GM12878 (cell line): ENCODE data around the gene AP2A2. TPM values are rescaled to one million over a fixed set of nuclear protein-coding genes. Genes with fewer than 3 reads are reported as not detected.

Experiments used
- ATAC-seq: fragments of 200-7000 bp; cut with Tn5 transposase; 3 replicates; pipeline ENCODE4 v1.9.1; 2020; ENCODE audit warnings: mild to moderate bottlenecking, moderate library complexity
- BruUV-seq: library from RNA; stranded (reverse); fragments of 400-500 nt; replicated peaks from 2 replicates; lab custom pipeline; 2021; lab: Mats Ljungman, UMichigan
- CTCF ChIA-PET: fragments of 300-600 bp; sonication (Branson Sonifier 250); formaldehyde crosslinking; extraction: SDS; loops from one replicate; lab custom pipeline; 2021; ENCODE audit warnings: inconsistent platforms; lab: Yijun Ruan, JAX
- POLR2A ChIA-PET: fragments of 350-600 bp; formaldehyde crosslinking; extraction: SDS; loops from one replicate; lab custom pipeline; 2021; ENCODE audit warnings: inconsistent platforms; lab: Charles Lee
- RAD21 ChIA-PET: fragments of 300-600 bp; sonication (Branson Sonifier 250); formaldehyde crosslinking; loops from one replicate; lab custom pipeline; 2023; ENCODE audit warnings: antibody characterized with exemption; ENCODE audit not compliant: unreplicated experiment; lab: Charles Lee
- SMC1A ChIA-PET: fragments of 300-600 bp; sonication (Branson Sonifier 250); formaldehyde crosslinking; loops from one replicate; lab custom pipeline; 2023; ENCODE audit not compliant: unreplicated experiment, uncharacterized antibody; lab: Charles Lee
- DNase-seq: peaks from one replicate; pipeline ENCODE4 v3.0.0-alpha.2; 2011; ENCODE audit warnings: low read depth, low spot score
- FAIRE-seq: peaks from 3 replicates; lab custom pipeline; 2011; peaks lifted over from hg19 to GRCh38; lab: Jason Lieb, UNC
- H2AFZ ChIP-seq: 2 replicates; pipeline ENCODE4 v1.6.0; 2011; ENCODE audit warnings: low read depth, low read length, control low read depth; ENCODE audit not compliant: control insufficient read depth
- H3K27ac ChIP-seq: 2 replicates; pipeline ENCODE4 v1.5.1; 2011; ENCODE audit warnings: control low read depth; ENCODE audit not compliant: control insufficient read depth, insufficient read depth
- H3K27me3 ChIP-seq, 2 experiments: replicated peaks in 1 of 2; 2 replicates each; pipeline versions ENCODE4 v1.6.0 to v1.6.1; 2011; ENCODE audit warnings: low read length in 1 of 2; ENCODE audit not compliant: control insufficient read depth in 2 of 2, insufficient read depth in 2 of 2
- H3K36me3 ChIP-seq, 2 experiments: 2 replicates each; pipeline ENCODE4 v1.5.1; 2011; ENCODE audit warnings: low read length in 1 of 2; ENCODE audit not compliant: control insufficient read depth in 2 of 2, insufficient read depth in 2 of 2
- H3K4me1 ChIP-seq: 2 replicates; pipeline ENCODE4 v1.6.1; 2011; ENCODE audit warnings: mild to moderate bottlenecking, low read length, moderate library complexity, mixed read lengths; ENCODE audit not compliant: control insufficient read depth, insufficient read depth
- H3K4me2 ChIP-seq: 2 replicates; pipeline ENCODE4 v1.6.0; 2011; ENCODE audit warnings: control low read depth; ENCODE audit not compliant: control insufficient read depth, insufficient read depth
- H3K4me3 ChIP-seq: fragments of 200-600 bp; sonication (generic); 2 replicates; pipeline ENCODE4 v1.5.1; 2016
- H3K79me2 ChIP-seq: 2 replicates; pipeline ENCODE4 v1.6.0; 2011; ENCODE audit warnings: low read length; ENCODE audit not compliant: control insufficient read depth, insufficient read depth
- H3K9ac ChIP-seq: 2 replicates; pipeline ENCODE4 v1.8.0; 2011; ENCODE audit warnings: low read length, control low read depth, mixed read lengths; ENCODE audit not compliant: control insufficient read depth, insufficient read depth
- H3K9me3 ChIP-seq: replicated peaks from 3 replicates; pipeline ENCODE4 v1.5.1; 2011; ENCODE audit warnings: mild to moderate bottlenecking, low read length; ENCODE audit not compliant: control insufficient read depth, insufficient read depth
- H4K20me1 ChIP-seq: 2 replicates; pipeline ENCODE4 v1.6.0; 2011; ENCODE audit not compliant: control insufficient read depth, insufficient read depth
- CHD2 ChIP-seq: IDR thresholded peaks from 2 replicates; pipeline ENCODE4 v1.6.1; 2011; ENCODE audit warnings: low read depth, low read length, improper control_type of control experiment, borderline replicate concordance
- FOXM1 ChIP-seq: IDR thresholded peaks from 2 replicates; pipeline ENCODE4 v1.6.1; 2012; ENCODE audit warnings: low read depth, mild to moderate bottlenecking, inconsistent platforms, low read length, moderate library complexity
- IKZF1 ChIP-seq: fragments of 450-650 bp; conservative IDR thresholded peaks from 2 replicates; pipeline ENCODE4 v1.6.1; 2017; ENCODE audit warnings: antibody characterized with exemption, mild to moderate bottlenecking
- JUNB ChIP-seq: IDR thresholded peaks from 2 replicates; pipeline ENCODE4 v1.6.1; 2016; ENCODE audit warnings: antibody characterized with exemption, mild to moderate bottlenecking
- JUND ChIP-seq: IDR thresholded peaks from 2 replicates; pipeline ENCODE4 v1.6.1; 2012; ENCODE audit warnings: low read depth, mild to moderate bottlenecking, low read length, improper control_type of control experiment, moderate library complexity
- KAT2A ChIP-seq: conservative IDR thresholded peaks from 2 replicates; pipeline ENCODE4 v1.6.1; 2011; ENCODE audit warnings: low read depth, low read length; ENCODE audit not compliant: control insufficient read depth
- MEF2A ChIP-seq: IDR thresholded peaks from 2 replicates; pipeline ENCODE4 v1.6.1; 2011; ENCODE audit warnings: low read depth, mild to moderate bottlenecking, low read length, moderate library complexity; ENCODE audit not compliant: insufficient read depth
- MEF2B ChIP-seq: fragments of 450-650 bp; IDR thresholded peaks from 2 replicates; pipeline ENCODE4 v1.6.1; 2018; ENCODE audit warnings: mild to moderate bottlenecking, moderate library complexity; ENCODE audit not compliant: partially characterized antibody, poor library complexity, severe bottlenecking
- NFIC ChIP-seq: IDR thresholded peaks from 2 replicates; pipeline ENCODE4 v1.6.1; 2012; ENCODE audit warnings: low read depth, mild to moderate bottlenecking, inconsistent platforms, low read length, moderate library complexity
- NR2F1 ChIP-seq: fragments of 450-650 bp; conservative IDR thresholded peaks from 2 replicates; pipeline ENCODE4 v1.6.1; 2017; ENCODE audit warnings: mild to moderate bottlenecking
- PAX5 ChIP-seq: IDR thresholded peaks from 2 replicates; pipeline ENCODE4 v1.6.1; 2011; ENCODE audit warnings: low read depth, low read length, borderline replicate concordance
- RAD51 ChIP-seq: fragments of 450-650 bp; IDR thresholded peaks from 2 replicates; pipeline ENCODE4 v1.6.1; 2016; ENCODE audit warnings: moderate library complexity, mild to moderate bottlenecking, inconsistent platforms
- RELA ChIP-seq: fragments of 450-650 bp; IDR thresholded peaks from 2 replicates; pipeline ENCODE4 v1.8.0; 2014; ENCODE audit warnings: borderline replicate concordance; ENCODE audit not compliant: partially characterized antibody
- RFX5 ChIP-seq: IDR thresholded peaks from 2 replicates; pipeline ENCODE4 v1.6.1; 2011; ENCODE audit warnings: low read depth, low read length, improper control_type of control experiment
- SIN3A ChIP-seq: IDR thresholded peaks from 2 replicates; pipeline ENCODE4 v1.6.1; 2012; ENCODE audit warnings: low read depth, low read length, improper control_type of control experiment
- SMC3 ChIP-seq: IDR thresholded peaks from 2 replicates; pipeline ENCODE4 v1.6.1; 2011; ENCODE audit warnings: low read length, improper control_type of control experiment, borderline replicate concordance
- ZBED1 ChIP-seq: IDR thresholded peaks from 2 replicates; pipeline ENCODE4 v1.6.1; 2016; ENCODE audit warnings: borderline replicate concordance
- ZNF217 ChIP-seq: fragments of 450-650 bp; IDR thresholded peaks from 2 replicates; pipeline ENCODE4 v1.6.1; 2017; ENCODE audit warnings: antibody characterized with exemption, mild to moderate bottlenecking
- WGBS: methylation state at CpG from one replicate; pipeline ENCODE4 v1.1.6; 2016; ENCODE audit warnings: low lambda C conversion rate; ENCODE audit not compliant: insufficient replicate concordance, insufficient coverage; ENCODE audit errors: missing lambda C conversion rate; 5-methylcytosine and 5-hydroxymethylcytosine counted together
- in situ Hi-C: fragments of 300-500 bp; cut with MboI; formaldehyde crosslinking; loops from 9 replicates; pipeline ENCODE4 v1.14.3; 2018; ENCODE audit warnings: mixed read lengths
- intact Hi-C: fragments of 100-400 bp; cut with micrococcal nuclease; formaldehyde crosslinking; loops from one replicate; pipeline ENCODE4 v1.14.2; 2022; ENCODE audit not compliant: unreplicated experiment
- polyA plus RNA-seq, 11 experiments: library from polyadenylated mRNA; depleted of rRNA in 4 of 11; unstranded in 6 of 11; stranded (reverse) in 5 of 11; fragments of >200 nt; fragmentation: Nextera tagmentation in 4 of 11; fragmentation: Illumina TruSeq in 1 of 11; extraction: Ambion mirVana in 4 of 11; extraction: Trizol in 1 of 11; gene quantifications; 1 replicate in 1 of 11; 2 replicates in 10 of 11; pipeline versions ENCODE4 v1.2.1 to v1.2.3, GENCODE V29; 2011 to 2016; ENCODE audit warnings: inconsistent platforms in 2 of 11, missing spikeins in 2 of 11, low read depth in 1 of 11
- total RNA-seq, 4 experiments: library from RNA; depleted of rRNA in 3 of 4; stranded (reverse); fragments of >200 nt in 3 of 4; fragmentation: Illumina TruSeq in 1 of 4; extraction: Trizol in 1 of 4; gene quantifications; 2 replicates each; pipeline versions ENCODE4 v1.2.1 to v1.2.3, GENCODE V29; 2013 to 2021
- TF ChIP-seq, protein P1 (sequence below): IDR thresholded peaks from 2 replicates; pipeline ENCODE4 v1.6.1; 2012; ENCODE audit warnings: low read length, inconsistent platforms

The AP2A2 gene
- total and polyA plus RNA-seq, 10 of the 15 experiments (the other 5 are each of a cell fraction or from before 2014, with no cell fraction given), result 0.58 to 48.8 (median 18.2) TPM

DNA sequence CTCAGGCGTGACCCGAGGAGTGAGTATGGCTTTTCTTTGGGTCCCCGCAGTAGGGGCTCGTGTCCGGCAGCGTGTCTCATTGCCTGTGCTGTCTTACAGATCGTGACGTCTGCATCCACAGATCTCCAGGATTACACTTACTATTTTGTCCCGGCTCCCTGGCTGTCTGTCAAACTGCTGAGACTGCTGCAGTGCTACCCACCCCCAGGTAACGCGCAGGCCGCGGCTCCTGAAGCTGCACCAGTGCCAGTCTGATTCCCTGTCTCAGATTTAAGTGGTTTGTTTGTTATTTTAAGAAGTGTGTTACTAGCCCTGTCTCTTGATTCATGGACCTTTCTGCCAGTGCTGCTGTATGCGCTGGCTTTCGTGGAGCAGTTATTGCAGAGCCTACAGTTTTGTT is 58.9 kb downstream of the AP2A2 start:
- no peak overlapping the region for H3K4me2 ChIP-seq
- TF ChIP-seq RFX5 (no peak), JUNB (no peak), MEF2B (no peak), IKZF1 (no peak), ZBED1 (no peak), ZNF217 (no peak), NR2F1 (no peak), PAX5 (no peak), CHD2 (no peak), SIN3A (no peak), RAD51 (no peak), NFIC (no peak), KAT2A (no peak), MEF2A (no peak), FOXM1 (no peak), JUND (no peak), RELA (no peak), SMC3 (no peak)
- TF ChIP-seq, protein P1, sequence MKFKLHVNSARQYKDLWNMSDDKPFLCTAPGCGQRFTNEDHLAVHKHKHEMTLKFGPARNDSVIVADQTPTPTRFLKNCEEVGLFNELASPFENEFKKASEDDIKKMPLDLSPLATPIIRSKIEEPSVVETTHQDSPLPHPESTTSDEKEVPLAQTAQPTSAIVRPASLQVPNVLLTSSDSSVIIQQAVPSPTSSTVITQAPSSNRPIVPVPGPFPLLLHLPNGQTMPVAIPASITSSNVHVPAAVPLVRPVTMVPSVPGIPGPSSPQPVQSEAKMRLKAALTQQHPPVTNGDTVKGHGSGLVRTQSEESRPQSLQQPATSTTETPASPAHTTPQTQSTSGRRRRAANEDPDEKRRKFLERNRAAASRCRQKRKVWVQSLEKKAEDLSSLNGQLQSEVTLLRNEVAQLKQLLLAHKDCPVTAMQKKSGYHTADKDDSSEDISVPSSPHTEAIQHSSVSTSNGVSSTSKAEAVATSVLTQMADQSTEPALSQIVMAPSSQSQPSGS, result no peak
- CTCF ChIA-PET, result no interaction called here
- 97% methylated on average over 15 of the region's 15 CpGs for WGBS
- H3K9ac ChIP-seq, result no peak overlapping the region
- FAIRE-seq (no peak), DNase-seq (no peak), ATAC-seq (no peak)
- H3K79me2 ChIP-seq, result no peaks in the 10 kb centered on the region
- RAD21 ChIA-PET, result no interaction called here
- POLR2A ChIA-PET, result no interaction called here
- H2AFZ ChIP-seq, result no peak overlapping the region
- intact Hi-C loops (no loop called here), in situ Hi-C loops (no loop called here)
- H3K4me3 ChIP-seq, result no peak overlapping the region
- H3K9me3 ChIP-seq, result no peaks in the 10 kb centered on the region
- no peaks in the 10 kb centered on the region for H4K20me1 ChIP-seq
- H3K36me3 ChIP-seq, result peaks cover 9 to 29% of the 10 kb centered on the region in 2 experiments
- no peak overlapping the region for H3K27ac ChIP-seq
- H3K4me1 ChIP-seq, result no peaks in the 10 kb centered on the region
- BruUV-seq, result TSS peak; percentile 67
- H3K27me3 ChIP-seq, result no peaks in the 10 kb centered on the region
- SMC1A ChIA-PET, result interaction anchor here (0.6 kb wide), 1 partner anchor 9 kb away, joined by 3 read pairs; no protein-coding TSS in a partner anchor
